Parathyroid adenoma (tissue), 2 donors: Measurements from ENCODE around the gene E2F8.

Experiments used
- H2AFZ ChIP-seq: fragments of 300-600 bp; sonication (generic); one replicate; pipeline ENCODE4 v1.7.0; 2017; ENCODE audit warnings: antibody characterized with exemption, mild to moderate bottlenecking
- H3K27ac ChIP-seq: fragments of 300-600 bp; sonication (generic); one replicate; pipeline ENCODE4 v1.7.0; 2017
- H3K27me3 ChIP-seq: fragments of 300-600 bp; sonication (generic); one replicate; pipeline ENCODE4 v1.7.0; 2017; ENCODE audit warnings: low read length; ENCODE audit not compliant: control insufficient read depth, insufficient read depth
- H3K36me3 ChIP-seq: fragments of 300-600 bp; sonication (generic); one replicate; pipeline ENCODE4 v1.7.0; 2017; ENCODE audit warnings: low read length; ENCODE audit not compliant: control insufficient read depth, insufficient read depth
- H3K4me1 ChIP-seq: fragments of 300-600 bp; sonication (generic); one replicate; pipeline ENCODE4 v1.7.0; 2017; ENCODE audit warnings: control low read depth
- H3K4me2 ChIP-seq: fragments of 300-600 bp; sonication (generic); one replicate; pipeline ENCODE4 v1.7.0; 2017; ENCODE audit warnings: low read length
- H3K4me3 ChIP-seq: fragments of 300-600 bp; sonication (generic); one replicate; pipeline ENCODE4 v1.7.0; 2017; ENCODE audit warnings: low read depth, low read length
- H3K79me2 ChIP-seq: fragments of 300-600 bp; sonication (generic); one replicate; pipeline ENCODE4 v1.7.0; 2017; ENCODE audit warnings: control low read depth
- H3K9ac ChIP-seq: fragments of 300-600 bp; sonication (generic); one replicate; pipeline ENCODE4 v1.7.0; 2017; ENCODE audit warnings: mild to moderate bottlenecking
- H3K9me3 ChIP-seq: fragments of 300-600 bp; sonication (generic); one replicate; pipeline ENCODE4 v1.7.0; 2017; ENCODE audit warnings: low read length; ENCODE audit not compliant: control insufficient read depth
- TF ChIP-seq, protein P1 (sequence below): fragments of 300-600 bp; sonication (generic); IDR thresholded peaks from one replicate; pipeline ENCODE4 v1.7.0; 2017; ENCODE audit warnings: antibody characterized with exemption, mild to moderate bottlenecking
- donor health status: primary hyperparathyroidism.

The E2F8 gene

DNA sequence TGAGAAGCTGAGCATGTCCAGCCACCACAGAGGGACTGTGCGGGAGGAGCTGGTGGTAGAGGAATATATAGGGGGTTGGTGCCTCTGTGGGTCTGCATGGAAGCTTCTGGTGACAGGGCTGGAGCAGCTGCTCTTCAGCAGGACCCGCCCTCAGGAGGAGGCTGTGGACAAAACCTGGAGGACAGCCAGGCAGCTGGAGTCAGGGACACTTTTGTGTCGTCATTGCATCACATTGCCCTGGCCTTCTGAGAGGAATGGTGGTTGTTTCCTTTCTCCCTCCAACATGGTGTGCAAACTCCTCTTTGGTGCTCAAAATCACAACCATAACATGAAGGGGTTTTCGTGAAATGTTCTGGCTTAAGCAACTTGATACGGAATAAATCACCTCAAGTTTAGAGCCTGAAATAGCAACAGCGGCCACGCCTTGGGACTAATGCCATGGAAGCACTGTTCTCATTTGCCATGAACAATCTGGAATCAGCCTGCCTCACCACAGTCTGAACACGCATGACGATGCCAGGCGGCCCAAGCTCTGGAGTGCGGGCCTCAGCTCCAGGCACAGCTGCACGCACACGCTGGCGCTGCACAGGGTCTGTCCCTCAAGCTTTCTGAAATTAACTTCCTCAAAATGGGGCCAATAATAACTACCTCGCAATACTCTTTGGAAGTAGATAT lies 21.8 kb downstream of the E2F8 start:
- H3K36me3 ChIP-seq: no peaks in the 10 kb centered on the region
- H3K4me3 ChIP-seq: no peak overlapping the region
- H3K27ac ChIP-seq: no peak overlapping the region
- TF ChIP-seq, protein P1, sequence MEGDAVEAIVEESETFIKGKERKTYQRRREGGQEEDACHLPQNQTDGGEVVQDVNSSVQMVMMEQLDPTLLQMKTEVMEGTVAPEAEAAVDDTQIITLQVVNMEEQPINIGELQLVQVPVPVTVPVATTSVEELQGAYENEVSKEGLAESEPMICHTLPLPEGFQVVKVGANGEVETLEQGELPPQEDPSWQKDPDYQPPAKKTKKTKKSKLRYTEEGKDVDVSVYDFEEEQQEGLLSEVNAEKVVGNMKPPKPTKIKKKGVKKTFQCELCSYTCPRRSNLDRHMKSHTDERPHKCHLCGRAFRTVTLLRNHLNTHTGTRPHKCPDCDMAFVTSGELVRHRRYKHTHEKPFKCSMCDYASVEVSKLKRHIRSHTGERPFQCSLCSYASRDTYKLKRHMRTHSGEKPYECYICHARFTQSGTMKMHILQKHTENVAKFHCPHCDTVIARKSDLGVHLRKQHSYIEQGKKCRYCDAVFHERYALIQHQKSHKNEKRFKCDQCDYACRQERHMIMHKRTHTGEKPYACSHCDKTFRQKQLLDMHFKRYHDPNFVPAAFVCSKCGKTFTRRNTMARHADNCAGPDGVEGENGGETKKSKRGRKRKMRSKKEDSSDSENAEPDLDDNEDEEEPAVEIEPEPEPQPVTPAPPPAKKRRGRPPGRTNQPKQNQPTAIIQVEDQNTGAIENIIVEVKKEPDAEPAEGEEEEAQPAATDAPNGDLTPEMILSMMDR: no peak
- H3K4me2 ChIP-seq: no peak overlapping the region
- no peaks in the 10 kb centered on the region for H3K9me3 ChIP-seq
- no peak overlapping the region for H3K9ac ChIP-seq
- no peak overlapping the region for H2AFZ ChIP-seq
- no peaks in the 10 kb centered on the region for H3K4me1 ChIP-seq
- no peaks in the 10 kb centered on the region for H3K79me2 ChIP-seq
- no peaks in the 10 kb centered on the region for H3K27me3 ChIP-seq

DNA sequence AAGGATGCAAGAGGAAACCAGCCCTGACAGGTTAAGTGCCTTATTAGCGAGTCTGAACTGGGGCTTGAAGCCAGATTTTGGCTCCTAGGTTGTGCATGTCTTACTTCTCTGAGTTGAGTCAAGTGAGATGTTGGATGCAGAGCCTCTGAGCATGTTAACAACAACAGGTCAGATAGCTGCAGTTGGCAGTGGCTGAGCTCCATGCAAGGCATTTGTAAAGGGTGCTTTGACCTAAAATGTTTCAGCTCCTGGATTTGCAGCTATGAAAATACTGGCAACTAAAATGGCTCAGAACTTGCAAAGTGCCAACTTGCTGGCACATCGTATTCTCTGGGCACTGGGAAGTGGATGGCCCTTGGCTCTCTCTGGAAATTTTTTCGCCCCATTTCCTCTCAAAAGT lies 22.5 kb downstream of the E2F8 start:
- TF ChIP-seq, protein P1: no peak
- no peak overlapping the region for H3K4me2 ChIP-seq
- no peak overlapping the region for H2AFZ ChIP-seq
- no peaks in the 10 kb centered on the region for H3K27me3 ChIP-seq
- H3K9ac ChIP-seq: no peak overlapping the region
- no peaks in the 10 kb centered on the region for H3K79me2 ChIP-seq
- H3K4me3 ChIP-seq: no peak overlapping the region
- H3K4me1 ChIP-seq: no peaks in the 10 kb centered on the region
- no peaks in the 10 kb centered on the region for H3K36me3 ChIP-seq
- no peak overlapping the region for H3K27ac ChIP-seq
- H3K9me3 ChIP-seq: no peaks in the 10 kb centered on the region

DNA sequence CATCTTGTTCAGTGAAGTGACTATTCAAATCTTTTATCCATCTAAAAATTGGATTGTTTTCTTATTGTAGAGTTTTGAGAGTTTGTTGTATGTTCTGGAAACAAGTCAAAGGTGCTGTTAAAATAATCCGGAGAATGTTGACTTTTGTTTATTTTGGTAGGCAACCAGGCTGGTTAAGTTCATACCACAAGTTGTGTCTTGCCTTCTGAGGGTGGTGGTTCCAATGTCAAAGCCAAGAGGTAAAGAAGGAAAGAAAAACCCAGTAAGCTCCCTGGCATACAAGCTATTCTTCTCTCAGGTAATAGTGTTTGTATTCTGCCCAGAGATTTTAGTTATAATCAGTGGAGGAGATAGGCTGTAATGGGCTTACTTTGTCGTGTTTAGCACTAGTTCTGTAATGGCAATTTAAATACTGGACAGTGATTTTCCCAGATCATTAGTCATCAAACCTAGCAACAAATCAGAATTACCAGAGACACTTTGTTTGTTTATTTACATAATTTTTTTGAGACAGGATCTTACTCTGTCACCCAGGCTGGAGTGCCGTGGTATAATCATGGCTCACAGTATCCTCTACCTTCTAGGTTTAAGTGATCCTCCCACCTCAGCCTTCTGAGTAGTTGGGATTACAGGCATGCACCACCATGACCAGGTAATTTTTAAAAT lies 23.9 kb downstream of the E2F8 start:
- Histone ChIP-seq H3K9ac (no peak overlapping the region), H3K36me3 (no peaks in the 10 kb centered on the region), H3K4me2 (no peak overlapping the region), H3K27ac (no peak overlapping the region), H3K79me2 (no peaks in the 10 kb centered on the region), H3K4me1 (no peaks in the 10 kb centered on the region), H3K9me3 (no peaks in the 10 kb centered on the region), H3K4me3 (no peak overlapping the region), H2AFZ (no peak overlapping the region), H3K27me3 (no peaks in the 10 kb centered on the region)
- TF ChIP-seq, protein P1: no peak

DNA sequence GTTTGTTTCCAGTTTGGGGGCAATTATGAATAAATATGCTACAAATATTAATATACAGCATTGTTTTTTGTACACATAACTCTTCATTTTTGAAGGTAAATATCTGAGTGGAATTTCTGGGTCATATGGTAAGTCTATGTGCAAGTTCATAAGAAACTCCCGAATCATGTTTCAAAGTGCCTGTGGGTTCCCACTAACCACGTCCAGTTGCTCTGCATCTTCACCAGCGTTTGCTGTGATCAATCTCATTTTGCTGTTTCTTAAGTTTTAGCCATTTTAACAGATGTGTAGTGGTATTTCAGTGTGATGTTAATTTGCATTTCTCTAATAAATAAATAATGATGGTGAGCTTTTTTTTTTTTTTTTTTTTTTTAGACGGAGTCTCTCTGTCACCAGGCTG lies 24.7 kb downstream of the E2F8 start:
- H3K4me2 ChIP-seq: no peak overlapping the region
- no peak overlapping the region for H2AFZ ChIP-seq
- H3K79me2 ChIP-seq: no peaks in the 10 kb centered on the region
- H3K4me1 ChIP-seq: no peaks in the 10 kb centered on the region
- no peaks in the 10 kb centered on the region for H3K36me3 ChIP-seq
- TF ChIP-seq, protein P1: no peak
- H3K9ac ChIP-seq: no peak overlapping the region
- H3K4me3 ChIP-seq: no peak overlapping the region
- H3K27me3 ChIP-seq: no peaks in the 10 kb centered on the region
- no peak overlapping the region for H3K27ac ChIP-seq
- no peaks in the 10 kb centered on the region for H3K9me3 ChIP-seq
